ENCODE measurements around the gene OR4B1.

OR4B1 gene

DNA sequence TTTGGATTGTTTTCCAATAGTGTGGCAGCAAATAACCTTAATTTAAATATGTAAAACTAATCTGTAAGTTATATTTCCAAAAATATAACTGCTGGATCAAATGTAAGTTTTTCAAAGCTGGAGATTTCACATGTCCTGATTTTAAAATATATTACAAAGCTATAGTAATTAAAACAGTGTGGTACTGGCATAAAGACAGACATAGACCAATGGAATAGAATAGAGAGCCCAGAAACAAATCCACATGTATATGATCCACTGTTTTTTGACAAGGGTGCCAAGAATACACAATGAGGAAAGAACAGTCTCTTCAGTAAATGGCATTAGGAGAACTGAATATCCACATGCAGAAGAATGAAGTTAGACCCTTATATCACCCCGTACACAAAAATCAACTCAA, 32.3 kb downstream of the OR4B1 start:
- DNase-seq (ENCODE audit: extremely low read depth in 1 of 2, low read depth in 1 of 2) = no peak

DNA sequence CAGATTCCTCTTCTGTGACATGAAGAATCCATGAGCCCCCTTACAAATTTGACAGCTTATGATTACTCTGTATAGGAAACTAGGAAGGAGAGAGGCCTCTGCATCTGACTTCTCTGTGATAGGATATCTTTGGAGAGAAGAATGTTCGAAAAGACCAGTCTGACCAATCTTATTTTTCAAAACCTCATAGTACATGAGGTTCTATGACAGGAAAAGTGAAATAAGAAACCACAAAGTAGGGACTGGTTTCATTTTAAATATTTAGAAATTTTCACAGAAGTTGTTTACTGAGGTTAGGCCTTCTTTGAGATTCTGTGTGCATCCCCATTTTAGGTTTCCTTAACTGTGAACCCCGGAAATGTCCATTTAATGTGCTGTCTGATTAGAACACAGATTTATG, 45.0 kb downstream of the OR4B1 start:
- no peak for DNase-seq (ENCODE audit: extremely low read depth in 1 of 2, low read depth in 1 of 2)

DNA sequence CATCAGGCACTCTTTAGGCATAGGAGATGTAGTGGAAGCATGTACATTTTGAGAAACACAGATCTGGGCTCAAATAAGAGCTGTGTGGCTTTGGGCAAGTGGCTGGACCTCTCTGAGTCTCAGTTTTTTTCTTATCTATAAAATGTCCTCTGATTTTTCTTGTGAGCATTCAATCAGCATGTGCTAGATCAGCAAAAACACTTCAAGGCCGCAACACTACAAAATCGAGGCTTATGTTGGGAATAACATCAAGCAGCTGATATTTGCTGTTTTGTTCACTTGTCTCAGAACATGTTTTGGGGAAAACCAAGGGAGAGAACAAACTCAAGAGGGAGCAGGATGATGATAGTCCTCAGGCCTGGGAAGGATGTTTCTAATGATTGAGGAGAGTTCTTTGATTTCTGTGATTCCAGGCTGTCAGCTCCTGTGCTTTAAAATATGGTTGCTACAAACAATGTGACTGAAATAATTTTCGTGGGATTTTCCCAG, 46.9 kb downstream of the OR4B1 start, which contains the start of gene OR4X1:
TSS of gene OR4X1 (plus strand) at position 439 of the 489 bp plus-strand sequence. CDS start at position 439, 0 bp downstream.
- no peak for DNase-seq (ENCODE audit: extremely low read depth in 1 of 2, low read depth in 1 of 2)
